ENCODE results near the gene MARF1.

DNA sequence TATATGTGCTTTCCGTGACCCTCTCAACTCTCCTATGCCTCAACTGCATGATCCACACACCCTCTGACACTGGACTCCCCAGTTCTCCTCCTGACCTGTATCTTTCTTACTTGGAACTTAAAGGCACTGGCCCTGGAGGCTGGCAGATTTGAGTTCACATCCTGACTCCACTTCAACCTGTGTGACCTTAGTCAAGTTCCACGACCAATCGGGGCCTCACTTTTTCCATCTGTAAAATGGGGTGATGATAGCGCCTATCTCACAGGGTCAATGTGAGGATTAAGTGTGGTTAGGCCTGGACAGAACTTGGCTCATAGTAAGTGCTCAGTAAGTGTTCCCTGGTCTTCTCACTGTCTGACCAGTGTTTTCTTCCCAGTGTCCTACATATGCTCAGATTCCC is 25.1 kb downstream of the MARF1 start:
- no peak for TF ChIP-seq EZH2 (IDR thresholded peaks at IDR 0.05; ENCODE audit: low read depth)
- TF ChIP-seq, protein P1, sequence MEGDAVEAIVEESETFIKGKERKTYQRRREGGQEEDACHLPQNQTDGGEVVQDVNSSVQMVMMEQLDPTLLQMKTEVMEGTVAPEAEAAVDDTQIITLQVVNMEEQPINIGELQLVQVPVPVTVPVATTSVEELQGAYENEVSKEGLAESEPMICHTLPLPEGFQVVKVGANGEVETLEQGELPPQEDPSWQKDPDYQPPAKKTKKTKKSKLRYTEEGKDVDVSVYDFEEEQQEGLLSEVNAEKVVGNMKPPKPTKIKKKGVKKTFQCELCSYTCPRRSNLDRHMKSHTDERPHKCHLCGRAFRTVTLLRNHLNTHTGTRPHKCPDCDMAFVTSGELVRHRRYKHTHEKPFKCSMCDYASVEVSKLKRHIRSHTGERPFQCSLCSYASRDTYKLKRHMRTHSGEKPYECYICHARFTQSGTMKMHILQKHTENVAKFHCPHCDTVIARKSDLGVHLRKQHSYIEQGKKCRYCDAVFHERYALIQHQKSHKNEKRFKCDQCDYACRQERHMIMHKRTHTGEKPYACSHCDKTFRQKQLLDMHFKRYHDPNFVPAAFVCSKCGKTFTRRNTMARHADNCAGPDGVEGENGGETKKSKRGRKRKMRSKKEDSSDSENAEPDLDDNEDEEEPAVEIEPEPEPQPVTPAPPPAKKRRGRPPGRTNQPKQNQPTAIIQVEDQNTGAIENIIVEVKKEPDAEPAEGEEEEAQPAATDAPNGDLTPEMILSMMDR (conservative IDR thresholded peaks at IDR 0.05), result no peak
